ENCODE measurements around the gene MEOX1. TPM values are rescaled to one million over a fixed set of nuclear protein-coding genes. Genes with fewer than 3 reads are reported as not detected.
A peak's percentile ranks its signal among the peaks of the same experiment; 100 is the strongest.

The MEOX1 gene
- total and polyA plus RNA-seq, 2 of the 13 experiments (the other 11 are each of a cell fraction or from before 2014, with no cell fraction given): not detected

DNA sequence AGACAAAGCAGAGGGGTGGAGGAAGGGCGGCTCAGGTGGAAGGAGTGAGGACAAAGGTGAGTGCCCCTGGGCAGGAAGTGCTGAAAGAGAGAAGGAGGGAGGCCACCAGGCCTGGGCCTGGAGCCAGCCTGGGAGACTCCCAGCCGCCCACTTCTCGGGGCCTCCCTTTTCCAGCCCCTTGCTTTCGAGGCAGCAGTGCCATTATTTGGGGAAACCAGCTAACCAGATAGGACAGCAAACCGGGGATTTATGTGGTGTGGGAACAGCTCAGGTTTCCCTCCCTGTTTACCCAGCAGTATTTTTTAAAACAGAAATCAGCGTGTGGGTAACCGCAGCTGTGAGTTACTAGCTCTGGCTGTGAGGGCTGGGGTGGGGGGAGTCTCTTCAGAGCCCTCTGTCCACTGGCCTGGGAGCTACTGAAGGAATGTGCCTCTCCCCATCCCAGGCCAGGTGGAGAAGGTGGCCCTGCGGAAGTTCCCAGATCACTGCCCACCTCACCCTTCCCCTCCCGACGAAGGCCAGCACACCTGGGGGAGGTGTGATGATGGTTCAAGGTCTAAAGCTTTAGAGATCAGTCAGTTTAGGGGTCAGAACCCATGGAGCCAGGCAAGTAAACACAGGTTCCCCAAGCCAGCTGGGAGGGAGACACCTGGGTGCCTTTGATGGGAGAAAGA is 8.4 kb upstream of the MEOX1 start (continued):
- TF ChIP-seq ZNF691 (CRISPR knock-in tag; IDR thresholded peaks at IDR 0.05; ENCODE audit: borderline replicate concordance, low read depth) (0 out of 2 replicates have a peak, but pooled peaks have one; percentile 65), NCOA2 (CRISPR knock-in tag; IDR thresholded peaks at IDR 0.05) (no peak; the same call in 1 of the 2 replicates), ZBTB37 (CRISPR knock-in tag; IDR thresholded peaks at IDR 0.05) (no peak), SIN3B (IDR thresholded peaks at IDR 0.05; ENCODE audit: low read length) (no peak), JUND (CRISPR knock-in tag; IDR thresholded peaks at IDR 0.05) (no peak), ELF4 (CRISPR knock-in tag; IDR thresholded peaks at IDR 0.05; ENCODE audit: borderline replicate concordance) (0 out of 2 replicates have a peak, but pooled peaks have one; percentile 32), HMGXB3 (CRISPR knock-in tag; IDR thresholded peaks at IDR 0.05; ENCODE audit: borderline replicate concordance) (no peak), POLR2AphosphoS5 (IDR thresholded peaks at IDR 0.05; ENCODE audit: low read depth, low read length) (no peak), ZNF34 (CRISPR knock-in tag; IDR thresholded peaks at IDR 0.05; ENCODE audit: borderline replicate concordance) (no peak), ZNF841 (CRISPR knock-in tag; IDR thresholded peaks at IDR 0.05; ENCODE audit: borderline replicate concordance) (no peak), RARA (CRISPR knock-in tag; IDR thresholded peaks at IDR 0.05) (peak; percentile 70), FOXJ3 (CRISPR knock-in tag; IDR thresholded peaks at IDR 0.05; ENCODE audit: borderline replicate concordance) (no peak), ZNF451 (CRISPR knock-in tag; IDR thresholded peaks at IDR 0.05) (no peak; the same call in 1 of the 2 replicates), MEF2D (CRISPR knock-in tag; IDR thresholded peaks at IDR 0.05) (no peak), SMAD1 (CRISPR knock-in tag; IDR thresholded peaks at IDR 0.05; ENCODE audit: borderline replicate concordance, low read depth) (0 out of 2 replicates have a peak, but pooled peaks have one; percentile 61), ZNF333 (CRISPR knock-in tag; IDR thresholded peaks at IDR 0.05; ENCODE audit: borderline replicate concordance) (no peak), HMG20B (CRISPR knock-in tag; conservative IDR thresholded peaks at IDR 0.05) (no peak)
- TF ChIP-seq, protein P1, sequence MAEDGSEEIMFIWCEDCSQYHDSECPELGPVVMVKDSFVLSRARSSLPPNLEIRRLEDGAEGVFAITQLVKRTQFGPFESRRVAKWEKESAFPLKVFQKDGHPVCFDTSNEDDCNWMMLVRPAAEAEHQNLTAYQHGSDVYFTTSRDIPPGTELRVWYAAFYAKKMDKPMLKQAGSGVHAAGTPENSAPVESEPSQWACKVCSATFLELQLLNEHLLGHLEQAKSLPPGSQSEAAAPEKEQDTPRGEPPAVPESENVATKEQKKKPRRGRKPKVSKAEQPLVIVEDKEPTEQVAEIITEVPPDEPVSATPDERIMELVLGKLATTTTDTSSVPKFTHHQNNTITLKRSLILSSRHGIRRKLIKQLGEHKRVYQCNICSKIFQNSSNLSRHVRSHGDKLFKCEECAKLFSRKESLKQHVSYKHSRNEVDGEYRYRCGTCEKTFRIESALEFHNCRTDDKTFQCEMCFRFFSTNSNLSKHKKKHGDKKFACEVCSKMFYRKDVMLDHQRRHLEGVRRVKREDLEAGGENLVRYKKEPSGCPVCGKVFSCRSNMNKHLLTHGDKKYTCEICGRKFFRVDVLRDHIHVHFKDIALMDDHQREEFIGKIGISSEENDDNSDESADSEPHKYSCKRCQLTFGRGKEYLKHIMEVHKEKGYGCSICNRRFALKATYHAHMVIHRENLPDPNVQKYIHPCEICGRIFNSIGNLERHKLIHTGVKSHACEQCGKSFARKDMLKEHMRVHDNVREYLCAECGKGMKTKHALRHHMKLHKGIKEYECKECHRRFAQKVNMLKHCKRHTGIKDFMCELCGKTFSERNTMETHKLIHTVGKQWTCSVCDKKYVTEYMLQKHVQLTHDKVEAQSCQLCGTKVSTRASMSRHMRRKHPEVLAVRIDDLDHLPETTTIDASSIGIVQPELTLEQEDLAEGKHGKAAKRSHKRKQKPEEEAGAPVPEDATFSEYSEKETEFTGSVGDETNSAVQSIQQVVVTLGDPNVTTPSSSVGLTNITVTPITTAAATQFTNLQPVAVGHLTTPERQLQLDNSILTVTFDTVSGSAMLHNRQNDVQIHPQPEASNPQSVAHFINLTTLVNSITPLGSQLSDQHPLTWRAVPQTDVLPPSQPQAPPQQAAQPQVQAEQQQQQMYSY (CRISPR knock-in tag; IDR thresholded peaks at IDR 0.05): no peak
